GM21367 (cell line): ENCODE measurements around the gene MATR3.
"Not testable (repeated sequence)": the region's sequence is repeated elsewhere in the genome, so short reads cannot be mapped to it uniquely, and the experiment has no call there.

ENCODE experiments used
- ATAC-seq: cut with Tn5 transposase; IDR thresholded peaks from one replicate; pipeline ENCODE4 v1.9.1; 2021; ENCODE audit not compliant: unreplicated experiment

The MATR3 gene

GRCh38 chr5:139296198-139296597, 2.7 kb downstream of the MATR3 start:
- ATAC-seq = no peak

DNA sequence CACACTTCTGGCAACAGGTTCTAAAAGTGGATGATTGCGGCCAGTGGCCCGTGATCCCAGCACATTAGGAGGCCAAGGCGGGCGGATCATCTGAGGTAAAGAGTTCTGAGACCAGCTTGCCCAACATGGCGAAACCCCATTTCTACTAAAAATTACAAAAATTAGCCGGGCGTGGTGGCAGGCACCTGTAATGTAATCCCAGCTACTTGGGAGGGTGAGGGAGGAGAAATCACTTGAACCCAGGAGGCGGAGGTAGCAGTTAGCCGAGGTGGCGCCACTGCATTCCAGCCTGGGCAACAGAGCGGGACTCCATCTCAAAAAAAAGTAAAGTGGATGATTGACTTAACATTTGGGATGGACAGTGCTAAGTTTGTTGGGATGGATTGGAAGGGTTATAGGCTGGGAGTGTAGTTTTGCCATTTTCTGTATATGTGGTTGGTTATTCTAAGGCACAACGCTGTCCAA, 3.4 kb downstream of the MATR3 start:
- no peak for ATAC-seq

- ATAC-seq = no peak
Observed at GRCh38 chr5:139297439-139298133, 4.0 kb downstream of the MATR3 start.

DNA sequence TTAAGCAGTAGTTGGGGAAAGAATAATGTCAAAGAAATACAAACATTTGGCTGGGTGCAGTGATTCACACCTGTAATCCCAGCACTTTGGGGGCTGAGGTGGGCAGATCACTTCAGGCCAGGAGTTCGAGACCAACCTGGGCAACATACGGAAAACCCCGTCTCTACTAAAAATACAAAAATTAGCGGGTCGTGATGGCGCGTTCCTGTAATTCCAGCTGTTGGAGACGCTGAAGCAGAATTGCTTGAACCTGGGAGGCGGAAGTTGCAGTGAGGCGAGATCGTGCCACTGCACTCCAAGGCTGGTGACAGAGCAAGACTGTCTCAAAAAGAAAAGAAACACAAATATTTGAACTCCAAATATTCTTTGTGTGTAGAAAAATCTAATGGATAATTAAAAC, 4.7 kb downstream of the MATR3 start:
- ATAC-seq = no peak

- no peak for ATAC-seq
Observed at GRCh38 chr5:139299486-139299885, 5.9 kb downstream of the MATR3 start.

- no peak for ATAC-seq
Observed at GRCh38 chr5:139301808-139302499, 8.4 kb downstream of the MATR3 start.

DNA sequence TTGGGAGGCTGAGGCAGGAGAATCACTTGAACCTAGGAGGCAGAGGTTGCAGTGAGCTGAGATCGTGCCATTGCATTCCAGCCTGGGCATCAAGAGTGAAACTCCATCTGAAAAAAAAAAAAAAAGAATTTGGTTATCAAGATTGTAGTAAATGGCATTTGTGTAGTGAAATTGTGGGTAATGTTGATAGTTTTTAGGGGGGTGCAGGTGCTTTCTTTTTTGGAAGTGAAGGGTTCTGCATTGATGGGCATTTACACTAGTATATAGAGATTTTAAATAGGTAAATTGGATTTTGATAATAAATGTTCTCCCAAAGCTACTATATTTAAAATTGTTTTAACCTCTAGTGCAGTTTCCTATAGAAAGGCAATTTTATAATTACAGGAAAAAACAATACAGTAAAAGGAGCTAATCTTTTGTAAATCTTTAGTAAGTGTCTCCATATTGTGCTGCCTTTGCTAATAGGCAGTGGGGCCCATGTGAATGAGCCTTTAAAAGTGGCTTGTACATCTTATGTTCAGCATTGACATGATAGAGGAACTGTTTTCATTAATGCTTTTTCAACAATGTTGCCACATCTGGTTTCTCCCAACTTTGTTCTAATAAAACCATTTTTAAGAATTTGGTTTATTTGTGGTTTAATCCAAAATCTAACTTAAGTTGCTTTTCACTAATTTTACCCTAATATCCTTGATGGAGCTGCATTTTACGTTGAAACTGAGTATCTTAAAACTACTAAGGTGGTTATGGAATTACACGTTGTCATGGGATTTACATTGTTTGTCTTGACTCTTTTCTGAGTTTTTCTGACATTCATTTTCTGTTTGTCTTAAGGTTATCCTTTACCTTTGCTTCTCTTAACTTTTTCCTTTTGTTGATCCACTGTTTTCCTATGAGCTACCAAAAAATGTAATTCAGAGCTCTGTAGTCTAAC, 11.1 kb downstream of the MATR3 start:
- ATAC-seq = no peak

GRCh38 chr5:139306197-139306596, 12.7 kb downstream of the MATR3 start:
- no peak for ATAC-seq

GRCh38 chr5:139306628-139307379, 13.3 kb downstream of the MATR3 start:
- no peak for ATAC-seq

DNA sequence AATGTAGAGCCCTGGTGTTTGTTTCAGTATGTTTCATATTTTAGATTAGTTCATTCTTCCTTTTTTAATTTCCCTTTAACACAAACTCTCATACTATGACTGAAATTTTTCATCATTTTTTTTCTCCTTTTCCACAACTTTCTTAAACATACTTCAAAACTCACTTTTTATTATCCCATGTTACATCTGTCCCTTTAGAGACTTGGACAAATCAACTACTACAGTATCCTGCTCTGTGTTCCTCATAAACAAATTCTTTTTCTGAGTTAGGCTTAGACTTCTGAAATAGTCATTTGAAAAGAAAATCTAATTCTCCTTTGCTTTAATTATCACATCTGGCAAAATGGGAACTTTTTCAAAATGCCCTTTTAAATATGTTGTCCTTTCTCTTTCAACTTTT, 15.3 kb downstream of the MATR3 start:
- ATAC-seq = no peak

- ATAC-seq = not testable (repeated sequence)
Observed at GRCh38 chr5:139310715-139311186, 17.2 kb downstream of the MATR3 start.

DNA sequence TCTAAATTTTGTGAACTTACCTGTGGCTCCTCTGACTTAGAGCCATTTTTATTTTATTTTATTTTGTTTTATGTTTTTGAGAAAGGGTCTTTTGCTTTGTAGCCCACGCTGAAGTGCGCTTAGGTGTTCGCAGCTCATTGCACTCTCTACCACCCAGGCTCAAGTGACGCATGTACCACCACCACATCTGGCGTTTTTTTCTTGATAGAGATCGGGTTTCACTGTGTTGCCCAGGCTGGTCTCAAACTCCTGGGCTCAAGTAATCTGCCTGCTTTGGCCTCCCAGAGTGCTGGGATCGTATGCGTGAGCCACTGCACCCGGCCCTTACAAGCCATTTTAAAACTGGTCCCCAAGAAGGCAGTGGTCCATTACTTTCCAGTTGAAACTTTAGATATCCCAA, 18.5 kb downstream of the MATR3 start:
- ATAC-seq = no peak

GRCh38 chr5:139314276-139314675, 20.7 kb downstream of the MATR3 start:
- no peak for ATAC-seq

DNA sequence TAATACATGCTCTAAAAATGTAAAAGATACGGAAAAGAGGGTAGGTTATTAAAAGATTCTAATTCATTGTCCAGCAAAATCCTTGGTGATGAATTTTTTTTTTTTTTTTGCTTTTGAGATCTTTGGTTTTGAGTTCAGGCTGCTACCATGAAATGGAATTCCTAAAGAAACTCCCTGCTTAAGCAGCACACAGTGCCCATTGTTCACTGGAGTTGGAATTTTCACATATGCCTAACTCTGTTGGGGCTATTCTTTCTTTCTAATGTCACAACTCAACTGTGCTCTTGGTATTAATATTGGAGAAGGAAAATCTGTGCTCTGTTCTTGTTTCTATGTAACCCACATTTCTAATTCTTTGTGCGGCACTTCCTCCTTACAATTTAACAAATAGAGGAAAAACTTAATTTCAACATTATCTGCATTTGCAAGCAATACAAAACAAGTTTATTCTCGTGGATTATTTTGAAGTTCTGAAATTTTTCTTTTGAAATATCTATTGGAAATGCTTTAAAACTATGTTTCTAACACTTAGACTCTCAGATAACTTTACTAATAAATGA, 21.6 kb downstream of the MATR3 start:
- ATAC-seq = no peak

GRCh38 chr5:139335811-139336210, 42.3 kb downstream of the MATR3 start:
- no peak for ATAC-seq

DNA sequence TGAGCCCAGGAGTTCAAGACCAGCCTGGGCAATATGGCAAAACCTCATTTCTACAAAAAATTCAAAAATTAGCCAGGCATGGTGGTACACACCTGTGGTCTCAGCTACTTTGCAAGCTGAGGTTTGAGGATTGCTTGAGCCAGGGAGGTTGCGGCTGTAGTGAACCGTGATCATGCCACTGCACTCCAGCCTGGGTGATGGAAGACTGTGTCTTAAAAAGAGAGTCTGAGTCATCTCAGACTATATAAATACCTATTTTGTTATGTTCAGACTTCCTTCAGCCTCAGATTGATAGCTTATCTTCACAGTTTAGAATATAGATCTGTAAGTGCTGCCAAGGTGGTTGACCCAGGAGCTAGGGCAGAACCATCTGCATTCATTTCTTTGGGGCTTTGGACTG, 46.5 kb downstream of the MATR3 start:
- no peak for ATAC-seq

DNA sequence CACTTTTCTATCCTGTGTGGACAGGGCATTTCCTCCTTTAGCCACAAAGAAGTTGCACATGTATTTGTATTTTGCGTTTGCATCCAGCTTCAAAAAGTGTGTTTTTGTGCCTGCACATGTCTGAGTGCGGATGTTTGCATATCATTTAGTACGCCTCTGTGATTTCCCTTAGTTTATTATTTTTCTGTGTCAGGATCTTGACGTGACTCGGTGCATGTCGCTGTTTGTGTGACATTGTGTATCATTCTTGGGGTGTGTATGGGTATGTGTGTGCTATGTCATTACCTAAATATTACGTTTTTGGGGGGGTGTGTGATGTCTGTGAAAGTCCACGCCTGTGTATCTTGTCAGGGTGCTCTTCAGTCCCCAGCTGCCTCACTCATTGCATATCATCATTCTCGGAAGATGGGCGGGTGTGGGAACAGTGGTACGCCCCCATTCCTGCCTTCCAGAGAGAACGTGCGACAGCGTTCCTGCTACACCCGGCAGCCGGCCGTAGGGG, 47.7 kb downstream of the MATR3 start:
- ATAC-seq = peak; percentile 15

GRCh38 chr5:139341689-139342422, 48.3 kb downstream of the MATR3 start, which contains the start of gene PAIP2:
Gene PAIP2, plus strand, starts transcription at chr5:139341854. Its CDS starts 21,931 bp downstream, at chr5:139363785.
- peak; percentile 82 for ATAC-seq

DNA sequence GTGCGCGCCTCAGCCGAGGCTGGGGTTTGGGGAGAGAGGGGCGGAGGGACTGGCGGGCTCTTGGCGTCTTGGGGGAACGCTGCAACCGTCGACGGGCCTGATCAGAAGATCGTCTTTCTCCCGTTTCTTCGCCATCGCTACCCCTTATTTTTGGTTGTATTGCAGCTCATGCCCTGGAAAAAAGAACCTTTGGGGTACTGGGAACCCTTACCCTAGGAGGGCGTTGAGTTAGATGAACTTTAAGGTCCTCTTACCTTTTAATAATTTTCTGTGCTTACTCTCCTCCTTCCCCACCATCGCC, 48.8 kb downstream of the MATR3 start:
- ATAC-seq = peak; percentile 39

DNA sequence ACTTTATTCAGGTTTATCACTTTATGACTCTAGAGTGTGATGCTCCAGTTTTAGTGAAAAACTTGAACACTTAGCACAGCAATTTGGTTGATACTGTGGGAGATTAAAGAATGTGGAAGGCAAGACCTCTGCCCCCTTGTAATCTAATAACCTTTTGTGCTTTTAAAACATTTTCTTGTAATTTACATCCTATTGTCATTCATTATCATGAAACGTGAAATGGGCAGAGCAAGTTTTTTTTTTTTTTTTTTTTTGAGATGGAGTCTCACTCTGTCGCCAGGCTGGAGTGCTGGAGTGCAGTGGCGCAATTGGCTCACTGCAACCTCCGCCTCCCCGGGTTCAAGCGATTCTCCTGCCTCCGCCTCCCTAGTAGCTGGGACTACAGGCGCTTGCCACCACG, 49.9 kb downstream of the MATR3 start:
- no peak for ATAC-seq
